Measurements from ENCODE around the gene SLC43A1. TPM values are rescaled to one million over a fixed set of nuclear protein-coding genes. Genes with fewer than 3 reads are reported as not detected.

Gene SLC43A1
- total RNA-seq, result 4.3 TPM
- long read RNA-seq, transcript SLC43A1-201 (15 exons, 2,598 nt), result major isoform, 7 of 13 reads
- long read RNA-seq, partial matches to known transcripts, result 2 of 13 reads
- long read RNA-seq, other reads (novel, unspliced or antisense), result 3 of 13 reads

- H3K4me3 ChIP-seq, result peak within 1 kb of the TSS; percentile 80
- intact Hi-C loops (cut with micrococcal nuclease), result no loop called here
- peak; percentile 71 for DNase-seq
- H3K27ac ChIP-seq (replicated peaks), result peak within 1 kb of the TSS; percentile 79
- H3K27me3 ChIP-seq (ENCODE audit: low read depth), result no peaks in the 10 kb centered on the region
- no peaks in the 10 kb centered on the region for H3K36me3 ChIP-seq
- TF ChIP-seq CTCF (IDR thresholded peaks at IDR 0.05; ENCODE audit: borderline replicate concordance), result no peak
- peaks cover 31% of the 10 kb centered on the region for H3K4me1 ChIP-seq
- H3K9me3 ChIP-seq (replicated peaks), result no peaks in the 10 kb centered on the region
Observed at GRCh38 chr11:57515332-57516060, at the start of gene SLC43A1. TSS of gene SLC43A1 (minus strand) at chr11:57515702. CDS start at chr11:57514111, 1,591 bp downstream.

- Histone ChIP-seq H3K27me3 (ENCODE audit: low read depth) (no peaks in the 10 kb centered on the region), H3K27ac (replicated peaks) (no peak overlapping the region), H3K4me3 (no peak overlapping the region), H3K9me3 (replicated peaks) (no peaks in the 10 kb centered on the region), H3K4me1 (peaks cover 28% of the 10 kb centered on the region), H3K36me3 (peaks cover 20% of the 10 kb centered on the region)
- intact Hi-C loops (cut with micrococcal nuclease), result no loop called here
- no peak for DNase-seq
- TF ChIP-seq CTCF (IDR thresholded peaks at IDR 0.05; ENCODE audit: borderline replicate concordance), result no peak
Observed at GRCh38 chr11:57562596-57562995, 47.1 kb upstream of the SLC43A1 start.

- H3K4me3 ChIP-seq, result no peak overlapping the region
- no peak for TF ChIP-seq CTCF (IDR thresholded peaks at IDR 0.05; ENCODE audit: borderline replicate concordance)
- H3K4me1 ChIP-seq, result peaks cover 4% of the 10 kb centered on the region
- no peaks in the 10 kb centered on the region for H3K9me3 ChIP-seq (replicated peaks)
- H3K27ac ChIP-seq (replicated peaks), result no peak overlapping the region
- intact Hi-C loops (cut with micrococcal nuclease), result no loop called here
- DNase-seq, result no peak
- H3K27me3 ChIP-seq (ENCODE audit: low read depth), result no peaks in the 10 kb centered on the region
- peaks cover 44% of the 10 kb centered on the region for H3K36me3 ChIP-seq
Observed at GRCh38 chr11:57560146-57560545, 44.6 kb upstream of the SLC43A1 start.

GRCh38 chr11:57556041-57556440 lies 40.5 kb upstream of the SLC43A1 start:
- Histone ChIP-seq H3K27ac (replicated peaks) (no peak overlapping the region), H3K27me3 (ENCODE audit: low read depth) (no peaks in the 10 kb centered on the region), H3K36me3 (peaks cover 80% of the 10 kb centered on the region), H3K4me1 (no peaks in the 10 kb centered on the region), H3K4me3 (no peak overlapping the region), H3K9me3 (replicated peaks) (no peaks in the 10 kb centered on the region)
- DNase-seq, result no peak
- TF ChIP-seq CTCF (IDR thresholded peaks at IDR 0.05; ENCODE audit: borderline replicate concordance), result no peak
- intact Hi-C loops (cut with micrococcal nuclease), result no loop called here

GRCh38 chr11:57555393-57555792 lies 39.9 kb upstream of the SLC43A1 start:
- Histone ChIP-seq H3K27me3 (ENCODE audit: low read depth) (no peaks in the 10 kb centered on the region), H3K4me3 (no peak overlapping the region), H3K27ac (replicated peaks) (no peak overlapping the region), H3K4me1 (no peaks in the 10 kb centered on the region), H3K36me3 (peaks cover 87% of the 10 kb centered on the region), H3K9me3 (replicated peaks) (no peaks in the 10 kb centered on the region)
- intact Hi-C loops (cut with micrococcal nuclease), result no loop called here
- no peak for TF ChIP-seq CTCF (IDR thresholded peaks at IDR 0.05; ENCODE audit: borderline replicate concordance)
- DNase-seq, result no peak
